HG02759 (cell line): ENCODE data around the gene POLN.

Source experiments
- ATAC-seq: cut with Tn5 transposase; IDR thresholded peaks from one replicate; pipeline ENCODE4 v1.9.1; 2021; ENCODE audit warnings: mild to moderate bottlenecking, moderate library complexity; ENCODE audit not compliant: unreplicated experiment

POLN gene

DNA sequence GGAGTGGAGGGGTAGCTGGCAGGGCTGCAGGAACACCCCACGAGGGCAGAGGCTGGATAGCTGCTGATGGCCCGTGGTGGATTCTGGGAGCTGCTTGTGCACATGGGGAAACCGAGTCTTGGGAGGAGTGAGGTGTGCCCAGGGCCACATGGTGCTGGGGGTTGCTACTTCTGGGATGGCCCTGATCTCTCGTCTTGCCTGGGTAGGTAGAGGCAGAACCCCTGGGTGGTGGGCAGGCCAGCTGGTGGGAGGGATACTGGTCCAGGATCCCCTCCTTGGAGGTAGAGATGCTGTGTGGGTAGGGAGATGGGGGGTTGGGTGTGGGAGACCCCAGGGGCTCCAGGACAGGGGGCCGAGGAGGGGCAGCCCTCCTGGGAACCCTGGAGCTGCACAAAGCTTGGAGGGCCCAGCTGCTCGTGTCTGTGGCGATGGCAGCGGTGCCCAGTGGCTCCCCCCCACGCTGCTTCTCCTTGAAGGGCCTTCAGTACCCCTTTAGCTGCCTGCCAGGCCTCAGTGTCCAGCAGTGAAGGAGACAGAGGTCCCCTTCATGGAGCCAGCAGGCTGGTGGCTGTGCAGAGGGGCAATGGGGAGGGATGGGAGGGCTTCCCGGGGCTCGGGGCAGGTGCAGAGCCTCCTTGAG is 179.6 kb downstream of the POLN start:
- no peak for ATAC-seq

DNA sequence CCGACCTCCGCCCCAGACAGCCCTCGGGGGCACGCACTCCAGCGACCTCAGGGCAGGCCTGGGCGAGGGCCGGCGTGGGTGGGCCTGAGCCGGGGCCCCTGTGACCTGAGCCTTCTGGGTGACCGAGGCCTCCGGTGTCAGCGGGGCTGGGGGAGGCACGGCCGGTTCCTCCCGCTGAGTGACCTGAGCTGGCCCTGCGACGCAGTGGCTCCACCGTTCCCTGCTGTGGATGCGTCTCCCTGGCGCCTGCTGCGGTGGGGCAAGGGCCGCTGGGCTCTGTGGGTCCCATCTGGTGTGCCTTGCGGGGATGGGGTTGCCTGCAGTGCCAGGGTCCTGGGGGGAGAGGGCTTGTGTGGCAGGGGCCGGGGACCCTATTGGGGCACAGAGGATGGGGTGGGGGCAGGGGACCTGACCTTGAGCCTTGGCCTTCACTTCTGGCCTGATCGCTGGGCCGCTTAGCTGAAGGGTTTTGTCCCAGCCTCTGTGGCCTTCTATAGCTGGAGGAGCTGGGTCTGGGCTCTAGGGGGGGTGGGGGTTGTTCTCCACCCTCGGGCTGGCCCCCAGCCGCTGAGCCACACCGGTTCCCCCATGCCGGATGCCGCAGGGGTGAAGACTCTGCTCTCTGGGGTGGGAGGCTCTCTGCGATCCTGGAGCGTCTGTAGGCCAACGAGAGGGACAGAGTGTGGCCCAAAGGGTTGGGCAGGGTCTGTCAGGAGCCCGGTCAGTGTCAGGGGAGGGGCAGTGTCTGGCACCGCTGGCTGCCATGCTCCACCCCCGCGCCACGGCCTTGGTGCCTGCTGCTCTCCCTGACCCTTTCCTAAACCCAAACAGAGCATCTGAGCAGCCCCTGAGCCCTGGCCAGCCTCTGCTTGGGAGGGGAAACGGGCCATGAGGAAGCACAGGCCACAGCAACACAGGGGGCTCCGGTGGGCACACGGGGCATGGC is 180.5 kb downstream of the POLN start:
- ATAC-seq = no peak

DNA sequence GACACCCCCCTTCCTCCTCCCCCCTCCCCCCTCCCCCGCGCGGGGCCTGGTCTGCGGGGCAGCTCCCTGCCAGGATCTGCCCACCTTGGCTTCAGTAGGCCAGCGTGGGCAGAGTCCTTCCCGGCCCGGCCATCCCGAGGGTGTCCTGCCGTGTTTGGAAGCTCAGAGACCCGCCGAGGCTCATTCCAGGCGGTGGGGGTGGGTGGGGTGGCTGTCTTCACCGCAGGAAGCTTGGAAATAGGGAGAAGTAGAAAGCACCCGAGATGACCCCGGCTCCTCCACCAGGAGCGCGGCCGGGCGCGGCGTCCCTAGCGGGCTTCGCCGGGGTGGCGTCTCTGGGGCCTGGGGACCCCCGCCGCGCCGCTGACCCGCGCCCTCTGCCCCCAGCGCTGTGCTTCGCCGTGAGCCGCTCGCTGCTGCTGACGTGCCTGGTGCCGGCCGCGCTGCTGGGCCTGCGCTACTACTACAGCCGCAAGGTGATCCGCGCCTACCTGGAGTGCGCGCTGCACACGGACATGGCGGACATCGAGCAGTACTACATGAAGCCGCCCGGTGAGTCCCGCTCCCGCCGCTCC is 181.2 kb downstream of the POLN start:
- ATAC-seq = no peak

DNA sequence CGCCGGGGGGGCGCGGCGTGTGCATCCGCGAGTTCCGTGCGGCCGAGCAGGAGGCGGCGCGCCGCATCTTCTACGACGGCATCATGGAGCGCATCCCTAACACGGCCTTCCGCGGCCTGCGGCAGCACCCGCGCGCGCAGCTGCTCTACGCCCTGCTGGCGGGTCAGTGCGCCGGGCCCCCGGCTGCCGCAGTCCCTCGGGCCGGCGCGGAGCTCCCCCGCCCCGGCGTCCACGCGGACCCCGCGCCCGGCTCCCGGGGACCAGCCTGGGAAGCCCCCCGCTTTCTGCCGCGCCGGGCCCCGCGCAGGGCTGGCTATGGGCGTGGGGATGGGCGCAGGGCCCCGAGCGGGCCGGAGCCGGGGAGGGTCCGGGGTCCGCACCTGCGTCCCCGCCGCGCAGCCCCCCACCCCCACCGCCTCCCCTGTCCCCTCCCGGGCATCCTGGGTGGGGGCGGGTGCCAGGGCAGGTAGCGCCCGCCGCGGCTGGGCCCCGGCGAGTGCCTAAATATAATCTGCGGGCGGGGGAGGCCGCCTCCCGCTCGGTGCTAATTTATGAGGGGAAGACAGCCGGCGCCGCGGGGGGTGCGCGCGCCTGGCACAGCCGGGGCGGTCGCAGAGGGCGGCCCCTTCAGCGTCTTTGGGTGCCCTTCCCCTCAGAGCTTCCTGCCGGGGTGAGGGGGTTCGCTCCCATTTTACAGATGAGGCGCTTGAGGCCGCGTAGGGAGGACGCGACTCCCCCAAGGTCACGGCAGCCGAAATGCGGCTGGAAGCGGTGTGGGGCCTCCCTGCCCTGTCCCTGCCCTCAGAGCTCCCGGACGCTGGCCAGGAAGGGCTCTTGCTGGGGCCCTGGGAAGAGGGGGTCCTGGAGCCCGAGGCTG is 182.0 kb downstream of the POLN start:
- ATAC-seq = no peak

DNA sequence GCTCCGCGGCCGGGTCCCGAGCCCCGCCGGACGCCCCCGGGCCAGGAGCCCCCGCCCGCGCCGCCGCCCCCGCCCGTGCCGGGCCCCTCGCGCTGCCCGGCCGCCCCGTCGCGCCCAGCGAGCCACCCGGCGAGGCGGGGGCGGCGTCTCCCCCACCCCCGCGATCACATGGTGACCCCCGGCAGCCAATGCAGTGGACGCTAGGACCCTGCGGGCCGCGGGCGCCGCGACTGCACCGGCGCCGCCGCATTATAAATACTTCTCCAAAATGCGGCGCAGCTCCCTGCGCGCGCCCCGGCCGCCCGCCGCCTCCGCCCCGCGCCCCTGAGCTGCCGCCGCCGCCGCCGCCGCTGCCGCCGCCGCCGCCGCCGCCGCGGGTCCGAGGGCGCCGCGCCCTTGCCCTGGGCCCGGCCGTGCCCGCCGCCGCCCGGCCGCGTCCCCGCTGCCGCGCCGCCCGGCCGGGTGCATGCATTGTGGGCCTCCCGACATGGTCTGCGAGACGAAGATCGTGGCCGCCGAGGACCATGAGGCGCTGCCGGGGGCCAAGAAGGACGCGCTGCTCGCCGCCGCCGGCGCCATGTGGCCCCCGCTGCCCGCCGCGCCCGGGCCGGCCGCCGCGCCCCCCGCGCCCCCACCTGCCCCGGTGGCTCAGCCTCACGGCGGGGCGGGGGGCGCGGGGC is 182.7 kb downstream of the POLN start, which contains the start of gene NAT8L:
NAT8L (plus strand) TSS at position 282 of the 680 bp plus-strand sequence; CDS start at position 467, 185 bp downstream.
- no peak for ATAC-seq

DNA sequence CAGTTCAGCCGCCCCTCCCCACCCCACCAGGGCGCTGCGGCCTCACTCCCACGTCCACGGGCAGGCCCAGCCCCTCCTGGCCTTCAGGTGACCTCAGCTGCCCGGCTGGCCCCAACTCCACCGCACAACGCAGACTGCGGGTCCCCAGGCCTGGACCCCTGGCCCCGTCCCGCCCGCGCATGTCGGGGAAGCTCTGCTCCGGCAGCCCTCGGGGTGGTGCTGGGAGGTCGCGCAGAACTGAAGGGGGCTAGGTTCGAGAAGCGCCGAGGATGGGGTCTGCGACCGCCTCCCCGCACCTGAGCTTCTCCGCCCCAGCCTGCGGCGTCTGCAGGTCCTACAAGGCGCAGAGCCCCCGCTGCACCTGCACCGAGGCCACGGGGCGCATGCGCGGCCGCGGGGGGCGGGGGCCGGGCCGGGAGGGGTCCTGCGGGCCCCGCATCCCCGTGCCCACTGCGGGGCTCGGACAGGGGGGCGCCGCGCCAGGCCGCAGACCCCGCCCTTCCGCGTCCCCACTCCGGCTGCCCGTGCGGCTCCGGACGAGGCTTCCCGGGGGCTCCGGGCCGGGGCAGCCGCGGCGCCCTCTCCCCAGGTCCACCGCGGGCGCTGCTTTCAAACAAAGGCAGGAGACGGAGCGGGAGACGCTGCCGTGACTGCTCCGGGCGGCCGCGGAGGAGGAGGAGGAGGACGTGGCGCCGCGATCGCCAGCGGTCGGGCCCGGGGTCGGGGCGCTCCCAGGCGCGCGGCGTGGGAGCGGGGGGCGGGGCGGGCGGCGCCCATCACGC is 183.5 kb downstream of the POLN start:
- ATAC-seq = no peak

DNA sequence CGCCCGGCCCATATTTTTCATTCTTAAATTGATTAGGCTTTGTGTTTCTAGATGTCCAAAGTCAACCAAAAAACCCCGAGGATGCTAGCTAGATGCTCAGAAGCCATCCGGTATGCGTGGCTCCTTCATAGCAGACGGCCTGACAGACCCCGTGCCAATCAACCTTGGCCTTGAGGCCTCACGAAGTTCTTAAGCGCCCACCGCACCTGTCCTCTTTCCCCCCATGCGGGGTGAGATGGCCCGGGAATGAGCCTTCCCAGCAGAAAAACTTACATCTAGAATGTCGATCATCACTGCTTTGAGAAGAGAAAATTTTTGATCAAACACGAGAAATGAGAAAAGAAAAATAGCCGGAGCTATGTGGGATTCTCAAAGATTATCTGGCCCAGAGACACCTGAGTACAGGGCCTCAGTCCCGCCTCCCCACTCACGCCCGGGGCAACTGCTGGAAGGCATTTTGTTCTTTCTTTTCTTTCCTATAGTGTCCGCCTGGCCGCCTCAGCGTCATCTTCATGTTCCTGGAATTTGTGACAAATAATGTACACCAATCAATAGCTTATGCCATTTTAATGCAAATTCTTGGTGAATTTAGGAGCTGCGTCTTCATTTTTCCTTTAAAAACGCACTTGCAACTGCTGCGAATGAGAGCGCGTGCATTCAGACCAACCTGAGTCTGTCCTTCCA is 184.4 kb downstream of the POLN start:
- no peak for ATAC-seq

DNA sequence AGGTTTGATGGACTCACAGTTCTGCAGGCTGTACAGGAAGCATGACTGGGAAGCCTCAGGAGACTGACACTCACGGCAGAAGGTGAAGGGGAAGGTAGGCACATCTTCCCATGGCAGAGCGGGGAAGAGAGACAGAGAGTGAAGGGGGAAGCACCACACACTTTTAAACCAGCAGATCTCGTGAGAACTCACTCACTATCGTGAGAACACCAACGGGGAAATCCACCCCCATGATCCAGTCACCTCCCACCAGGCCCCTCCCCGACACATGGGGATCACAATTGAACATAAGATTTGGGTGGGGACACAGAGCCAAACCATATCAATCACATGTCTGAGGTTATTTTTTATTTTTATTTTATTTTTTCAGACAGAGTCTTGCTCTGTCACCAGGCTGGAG is 187.7 kb downstream of the POLN start:
- no peak for ATAC-seq

DNA sequence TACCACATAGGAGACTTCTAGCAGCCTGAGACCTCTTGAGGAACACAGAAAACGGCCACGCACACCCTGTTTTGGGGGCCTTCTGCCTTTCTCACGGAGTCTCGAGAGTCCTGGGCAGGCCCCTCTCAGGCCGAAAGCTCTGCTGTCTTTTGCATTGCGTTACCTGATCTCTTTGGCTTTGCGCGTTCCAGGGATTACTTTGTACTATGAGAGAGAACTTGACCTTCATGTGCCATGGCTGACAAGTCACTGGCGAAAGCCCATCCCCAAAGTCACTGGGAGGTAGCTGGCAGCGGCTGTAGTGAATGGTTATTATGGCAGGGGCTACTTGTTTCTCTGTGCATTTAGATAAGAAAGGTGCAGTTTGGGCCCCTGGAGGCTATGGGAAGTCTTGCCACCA is 190.8 kb downstream of the POLN start:
- ATAC-seq = no peak

DNA sequence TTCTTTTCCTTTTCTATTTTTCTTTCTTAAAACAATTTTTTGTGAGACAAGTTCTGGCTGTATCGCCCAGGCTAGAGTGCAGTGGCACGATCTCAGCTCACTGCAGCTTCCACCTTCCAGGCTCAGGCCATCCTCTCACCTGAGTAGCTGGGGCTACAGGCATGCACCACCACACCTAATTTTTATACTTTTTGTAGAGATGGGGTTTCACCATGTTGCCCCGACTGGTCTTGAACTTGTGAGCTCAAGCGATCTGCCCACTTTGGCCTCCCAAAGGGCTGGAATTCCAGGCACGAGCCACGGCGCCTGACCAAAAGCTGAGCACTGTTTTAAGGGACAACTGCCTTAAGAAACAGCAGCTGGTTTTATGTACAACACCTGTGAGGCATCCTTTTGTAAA is 192.1 kb downstream of the POLN start:
- ATAC-seq = no peak

DNA sequence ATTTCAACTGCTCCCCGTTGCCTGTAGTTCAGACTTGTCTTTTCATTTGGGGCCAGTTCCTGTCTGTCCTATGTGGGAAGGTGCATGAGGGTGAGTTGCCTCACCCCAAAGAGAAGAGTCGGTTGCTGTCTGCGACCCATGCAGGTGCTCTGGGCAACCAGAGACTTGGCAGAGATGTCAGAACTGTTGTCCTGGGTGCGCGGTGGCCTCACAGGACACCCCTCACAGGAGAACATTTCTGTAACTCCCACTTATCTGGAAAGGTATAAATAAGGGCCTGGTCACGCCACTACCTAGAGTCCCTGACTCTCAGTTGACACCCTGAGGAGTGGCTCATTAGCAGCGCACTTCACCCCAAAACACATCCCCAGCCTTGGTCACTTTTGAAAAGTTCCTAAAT is 192.5 kb downstream of the POLN start:
- no peak for ATAC-seq

DNA sequence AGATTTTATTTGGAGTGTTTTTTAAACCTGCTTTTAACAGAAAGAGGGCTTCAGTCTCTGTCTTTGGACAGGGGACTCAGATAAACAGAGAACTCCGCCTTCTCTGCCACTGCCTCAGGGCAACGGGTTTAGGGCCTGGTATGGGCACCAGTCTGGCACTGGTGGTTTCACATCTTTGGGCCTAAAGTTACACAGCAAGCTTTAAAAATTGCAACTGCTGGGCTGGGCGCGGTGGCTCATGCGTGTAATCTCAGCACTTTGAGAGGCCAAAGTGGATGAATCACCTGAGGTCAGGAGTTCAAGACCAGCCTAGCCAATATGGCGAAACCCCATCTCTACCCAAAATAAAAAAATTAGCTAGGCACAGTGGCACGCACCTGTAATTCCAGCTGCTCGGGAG is 193.1 kb downstream of the POLN start:
- no peak for ATAC-seq

DNA sequence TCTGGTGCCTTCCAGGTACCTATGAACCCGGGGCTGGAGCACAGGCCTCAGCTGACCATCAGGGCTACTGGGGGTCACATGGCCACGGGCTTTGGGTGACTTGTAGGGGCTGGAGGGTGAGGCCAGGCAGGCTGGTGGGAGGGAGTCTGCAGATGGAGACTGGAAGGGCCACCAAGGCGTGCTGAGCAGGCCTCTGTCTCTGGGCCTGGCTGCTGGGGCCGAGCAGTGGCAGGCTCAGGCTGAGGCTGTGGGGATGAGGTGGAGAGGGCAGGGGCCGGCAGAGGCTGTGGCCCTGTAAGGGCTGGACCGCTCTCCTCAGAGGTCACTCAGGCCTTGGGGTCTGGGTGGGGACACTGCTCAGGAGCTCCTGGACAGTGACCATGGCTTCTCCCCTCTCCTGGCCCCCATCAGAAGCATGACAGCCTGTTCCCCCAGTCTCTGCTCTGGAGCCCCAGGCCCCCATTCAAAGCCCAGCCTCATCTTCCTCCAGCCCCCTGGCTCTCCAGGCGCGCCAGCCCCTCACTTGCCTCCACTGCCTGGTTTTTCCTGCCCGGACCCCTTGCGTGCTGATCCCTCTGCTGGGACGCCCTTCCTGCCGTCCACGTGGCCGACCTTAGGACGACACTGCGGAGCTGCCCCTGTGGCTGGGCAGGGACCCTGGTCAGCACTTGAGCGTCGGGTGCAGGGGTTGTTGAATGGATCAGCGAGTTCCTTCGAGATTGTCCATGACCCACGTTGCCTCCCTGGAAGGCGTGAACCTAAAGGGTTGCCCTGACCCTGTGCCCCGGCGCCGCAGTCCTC is 193.9 kb downstream of the POLN start:
- ATAC-seq = no peak

DNA sequence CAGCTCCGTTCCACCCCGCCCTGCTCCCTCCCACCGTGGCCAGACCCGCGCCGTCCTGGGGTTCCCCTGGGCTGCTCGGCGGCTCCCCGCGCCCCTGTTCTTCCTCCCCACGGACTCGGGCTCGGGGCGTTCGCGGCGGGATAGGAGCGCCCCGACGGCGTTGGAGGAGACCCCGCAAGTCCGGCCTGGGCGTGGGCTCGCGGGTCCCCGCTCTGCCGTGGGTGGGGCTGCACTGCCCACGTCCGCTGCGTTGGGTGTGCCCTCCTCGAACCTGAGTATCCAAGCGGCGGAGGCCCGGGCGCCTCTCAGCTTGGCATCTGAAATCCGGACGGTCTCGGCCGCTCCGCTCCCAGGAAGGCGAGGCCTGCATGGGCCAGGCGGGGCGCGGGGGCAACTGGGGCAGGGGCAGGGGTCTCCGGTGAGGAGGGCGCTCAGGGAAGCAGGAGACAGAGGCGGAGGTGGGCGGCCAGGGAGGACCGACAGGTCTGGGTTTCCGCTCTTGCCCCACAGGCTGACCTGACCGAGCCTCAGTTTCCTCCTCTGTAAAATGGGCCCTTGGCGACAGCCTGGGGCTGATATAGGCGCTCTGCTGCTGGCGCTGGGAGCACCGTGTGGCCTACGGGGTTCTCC is 194.8 kb downstream of the POLN start:
- no peak for ATAC-seq

DNA sequence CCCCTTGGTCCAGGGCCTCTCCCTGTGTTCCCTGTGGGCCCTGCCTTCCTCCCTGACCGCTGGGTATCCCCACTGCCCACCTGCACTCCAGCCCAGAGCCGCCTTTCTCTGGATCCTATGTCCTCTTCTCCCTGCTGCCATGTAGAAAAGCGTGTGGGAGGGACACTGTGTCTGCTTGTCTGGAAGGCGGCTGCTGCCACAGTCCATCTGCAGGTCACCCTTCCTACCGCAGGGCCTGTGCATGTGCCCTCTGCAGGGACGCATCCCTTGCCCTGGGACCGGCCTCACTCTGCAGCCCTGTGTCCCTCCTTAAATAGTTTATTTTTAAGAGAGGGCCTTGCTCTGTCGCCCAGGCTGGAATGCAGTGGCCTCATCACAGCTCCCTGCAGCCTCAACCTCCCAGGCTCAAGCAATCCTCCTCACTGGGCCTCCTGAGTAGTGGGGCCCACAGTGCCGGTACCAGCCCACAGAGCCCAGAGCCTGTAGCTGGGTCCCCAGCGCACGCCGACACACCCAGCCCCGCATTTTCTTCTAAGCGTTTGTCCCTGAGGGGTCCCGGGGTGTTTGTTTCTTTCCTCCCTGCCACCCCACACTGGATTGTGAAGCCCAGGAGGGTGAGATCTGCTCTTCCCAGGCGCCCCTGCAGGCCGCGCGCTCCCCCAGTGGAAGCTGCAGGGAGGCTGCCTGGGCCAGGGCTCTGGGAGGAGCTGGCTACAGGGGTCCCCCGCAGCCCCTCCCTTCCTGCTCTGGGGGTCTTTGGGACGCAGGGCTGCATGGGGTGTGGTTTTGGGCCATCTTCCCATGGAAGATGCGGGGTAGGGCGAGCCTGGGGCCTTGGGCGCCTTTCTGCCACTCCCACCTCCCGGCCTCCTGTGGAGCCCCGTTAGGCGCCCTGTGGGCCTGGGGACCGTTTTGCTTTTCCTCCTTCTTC is 195.6 kb downstream of the POLN start:
- no peak for ATAC-seq

DNA sequence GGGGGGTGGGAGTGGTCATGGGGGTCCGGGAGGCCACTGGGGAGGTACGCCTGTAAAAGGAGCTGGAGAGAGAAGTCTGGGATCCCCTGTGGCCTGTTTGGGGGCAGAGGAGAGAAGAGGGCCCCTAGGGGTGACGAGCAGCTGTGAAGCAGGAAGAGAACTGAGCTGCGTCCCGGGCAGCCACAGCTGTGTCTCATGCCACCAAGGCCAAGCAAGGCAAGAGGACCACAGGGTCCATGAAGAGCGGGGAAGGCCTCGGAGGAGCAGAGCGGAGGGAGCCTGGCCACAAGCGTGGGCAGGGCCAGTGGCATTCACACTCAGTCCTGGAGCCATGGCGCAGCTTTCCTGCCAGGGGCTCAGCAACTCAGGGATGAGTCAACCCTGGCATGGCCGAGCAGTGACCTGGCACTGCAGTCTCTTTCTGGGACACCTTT is 196.4 kb downstream of the POLN start:
- no peak for ATAC-seq
